Endothelial cell of umbilical vein (primary cell): ENCODE results near the gene TMEM140. TPM values are rescaled to one million over a fixed set of nuclear protein-coding genes. Genes with fewer than 3 reads are reported as not detected.

Experiments
- BruUV-seq: library from RNA; stranded (reverse); fragments of 400-500 nt; replicated peaks from 2 replicates; lab custom pipeline; 2021; lab: Mats Ljungman, UMichigan
- CTCF ChIA-PET: fragments of 300-600, 350-600 bp; sonication (Branson Sonifier 250); formaldehyde crosslinking; loops from one replicate; lab custom pipeline; 2021; ENCODE audit warnings: antibody characterized with exemption, inconsistent platforms; lab: Charles Lee
- POLR2A ChIA-PET: fragments of 300-600, 350-600 bp; sonication (Branson Sonifier 250); formaldehyde crosslinking; loops from one replicate; lab custom pipeline; 2021; ENCODE audit warnings: antibody characterized with exemption, inconsistent platforms; lab: Charles Lee
- DNase-seq: peaks from one replicate; pipeline ENCODE4 v3.0.0-alpha.2; 2011; ENCODE audit warnings: low read depth, low spot score
- FAIRE-seq: peaks from 2 replicates; lab custom pipeline; 2011; peaks lifted over from hg19 to GRCh38; lab: Jason Lieb, UNC
- H2AFZ ChIP-seq: 2 replicates; pipeline ENCODE4 v1.6.0; 2012; ENCODE audit warnings: low read depth, low read length, control low read depth, inconsistent platforms
- H3K27ac ChIP-seq: 2 replicates; pipeline ENCODE4 v1.5.1; 2011; ENCODE audit warnings: low read depth, mild to moderate bottlenecking, control low read depth, low read length, moderate library complexity; ENCODE audit not compliant: insufficient read depth
- H3K27me3 ChIP-seq, 2 experiments: 2 replicates each; pipeline versions ENCODE4 v1.6.0 to v1.6.1; 2011; ENCODE audit warnings: low read length in 2 of 2, mixed read lengths in 1 of 2; ENCODE audit not compliant: control insufficient read depth in 2 of 2, insufficient read depth in 2 of 2
- H3K36me3 ChIP-seq, 2 experiments: 2 replicates in 1 of 2; 3 replicates in 1 of 2; pipeline ENCODE4 v1.5.1; 2011; ENCODE audit warnings: low read length in 2 of 2, mild to moderate bottlenecking in 1 of 2, moderate library complexity in 1 of 2; ENCODE audit not compliant: control insufficient read depth in 2 of 2, insufficient read depth in 2 of 2; ENCODE audit errors: extremely low read depth in 1 of 2
- H3K4me1 ChIP-seq: 3 replicates; pipeline ENCODE4 v1.5.1; 2011; ENCODE audit warnings: mild to moderate bottlenecking, low read length; ENCODE audit not compliant: control insufficient read depth, insufficient read depth; ENCODE audit errors: extremely low read depth
- H3K4me2 ChIP-seq: 2 replicates; pipeline ENCODE4 v1.6.1; 2011; ENCODE audit warnings: low read length, control low read depth, mixed read lengths; ENCODE audit not compliant: insufficient read depth
- H3K4me3 ChIP-seq, 3 experiments: fragments of 200-600 bp in 1 of 3; sonication (generic), shearing (Covaris generic) in 1 of 3; replicated peaks in 1 of 3; 2 replicates each; pipeline ENCODE4 v1.5.1; 2011 to 2016; ENCODE audit warnings: control low read depth in 3 of 3, low read length in 3 of 3, mild to moderate bottlenecking in 2 of 3, inconsistent platforms in 1 of 3, low read depth in 1 of 3, moderate library complexity in 1 of 3; ENCODE audit not compliant: insufficient read depth in 1 of 3
- H3K79me2 ChIP-seq: 2 replicates; pipeline ENCODE4 v1.6.0; 2012; ENCODE audit warnings: low read length, inconsistent platforms; ENCODE audit not compliant: control insufficient read depth, insufficient read depth
- H3K9ac ChIP-seq: replicated peaks from 2 replicates; pipeline ENCODE3; 2011; ENCODE audit warnings: low read length, control low read depth; ENCODE audit not compliant: insufficient read depth; ENCODE audit errors: extremely low read depth
- H3K9me1 ChIP-seq: replicated peaks from 3 replicates; pipeline ENCODE4 v1.6.0; 2011; ENCODE audit warnings: mild to moderate bottlenecking, low read length; ENCODE audit not compliant: control insufficient read depth, insufficient read depth; ENCODE audit errors: extremely low read depth
- H3K9me3 ChIP-seq: replicated peaks from 2 replicates; pipeline ENCODE4 v1.5.1; 2012; ENCODE audit warnings: low read length, inconsistent platforms; ENCODE audit not compliant: control insufficient read depth, insufficient read depth
- H4K20me1 ChIP-seq: replicated peaks from 2 replicates; pipeline ENCODE3; 2011; ENCODE audit warnings: mild to moderate bottlenecking, low read length; ENCODE audit not compliant: control insufficient read depth, insufficient read depth; ENCODE audit errors: extremely low read depth
- EZH2 ChIP-seq: IDR thresholded peaks from 2 replicates; pipeline ENCODE4 v1.6.1; 2012; ENCODE audit warnings: borderline replicate concordance, low read depth, mild to moderate bottlenecking, moderate library complexity, low read length, inconsistent platforms; ENCODE audit not compliant: severe bottlenecking
- FOS ChIP-seq: IDR thresholded peaks from 2 replicates; pipeline ENCODE4 v1.6.1; 2011; ENCODE audit warnings: mild to moderate bottlenecking, low read length, moderate library complexity, borderline replicate concordance; ENCODE audit not compliant: insufficient read depth
- JUN ChIP-seq: IDR thresholded peaks from 2 replicates; pipeline ENCODE4 v1.6.1; 2011; ENCODE audit warnings: borderline replicate concordance, low read depth; ENCODE audit not compliant: insufficient read length, insufficient read depth
- POLR2A ChIP-seq: IDR thresholded peaks from 2 replicates; pipeline ENCODE4 v1.6.1; 2012; ENCODE audit warnings: low read depth, mild to moderate bottlenecking, control low read depth, low read length
- POLR2AphosphoS5 ChIP-seq: IDR thresholded peaks from 2 replicates; pipeline ENCODE4 v1.6.1; 2012; ENCODE audit warnings: low read depth, mild to moderate bottlenecking, control low read depth, low read length, moderate library complexity; ENCODE audit not compliant: insufficient read depth
- dilution Hi-C: fragments of 300-500 bp; cut with MboI; formaldehyde crosslinking; loops from one replicate; pipeline ENCODE4 v1.15.0; 2019; ENCODE audit warnings: low sequenced_read_pairs; ENCODE audit not compliant: extremely low pct_ligation_motif_present
- intact Hi-C: fragments of 100-400 bp; cut with micrococcal nuclease; formaldehyde crosslinking; loops from one replicate; pipeline ENCODE4 v1.10.0; 2022
- polyA plus RNA-seq, 4 experiments: library from polyadenylated mRNA; depleted of rRNA in 3 of 4; stranded (reverse) in 3 of 4; unstranded in 1 of 4; fragments of >200 nt; gene quantifications; 2 replicates each; pipeline versions ENCODE4 v1.2.1 to v1.2.3, GENCODE V29; 2011 to 2012; ENCODE audit warnings: missing spikeins in 1 of 4
- total RNA-seq: library from RNA; stranded (reverse); gene quantifications from 2 replicates; pipeline ENCODE4 v1.2.3, GENCODE V29; 2021
- TF ChIP-seq, protein P1 (sequence below), 2 donors: IDR thresholded peaks; 1 replicate in 1 of 2; 2 replicates in 1 of 2; pipeline ENCODE4 v1.5.1; 2011; ENCODE audit warnings: low read length in 2 of 2, mild to moderate bottlenecking in 2 of 2, moderate library complexity in 2 of 2, control low read depth in 1 of 2, inconsistent platforms in 1 of 2, low read depth in 1 of 2; ENCODE audit not compliant: insufficient read depth in 1 of 2; ENCODE audit errors: extremely low read depth in 1 of 2
- TF ChIP-seq, protein P2 (sequence below): IDR thresholded peaks from 2 replicates; pipeline ENCODE4 v1.6.1; 2011; ENCODE audit not compliant: insufficient read depth, insufficient read length

TMEM140 gene
- total and polyA plus RNA-seq, 2 donors (not counting 3 experiments of a cell fraction or from before 2014, with no cell fraction given), result 17.9 to 26.5 TPM

GRCh38 chr7:135158141-135158655 is 10.3 kb downstream of the TMEM140 start:
- no TSS peak for BruUV-seq
- H3K4me3 ChIP-seq, result no peak overlapping the region
- H3K27me3 ChIP-seq, result no peaks in the 10 kb centered on the region
- POLR2A ChIA-PET, result no interaction called here
- TF ChIP-seq JUN, result no peak
- TF ChIP-seq, protein P1, sequence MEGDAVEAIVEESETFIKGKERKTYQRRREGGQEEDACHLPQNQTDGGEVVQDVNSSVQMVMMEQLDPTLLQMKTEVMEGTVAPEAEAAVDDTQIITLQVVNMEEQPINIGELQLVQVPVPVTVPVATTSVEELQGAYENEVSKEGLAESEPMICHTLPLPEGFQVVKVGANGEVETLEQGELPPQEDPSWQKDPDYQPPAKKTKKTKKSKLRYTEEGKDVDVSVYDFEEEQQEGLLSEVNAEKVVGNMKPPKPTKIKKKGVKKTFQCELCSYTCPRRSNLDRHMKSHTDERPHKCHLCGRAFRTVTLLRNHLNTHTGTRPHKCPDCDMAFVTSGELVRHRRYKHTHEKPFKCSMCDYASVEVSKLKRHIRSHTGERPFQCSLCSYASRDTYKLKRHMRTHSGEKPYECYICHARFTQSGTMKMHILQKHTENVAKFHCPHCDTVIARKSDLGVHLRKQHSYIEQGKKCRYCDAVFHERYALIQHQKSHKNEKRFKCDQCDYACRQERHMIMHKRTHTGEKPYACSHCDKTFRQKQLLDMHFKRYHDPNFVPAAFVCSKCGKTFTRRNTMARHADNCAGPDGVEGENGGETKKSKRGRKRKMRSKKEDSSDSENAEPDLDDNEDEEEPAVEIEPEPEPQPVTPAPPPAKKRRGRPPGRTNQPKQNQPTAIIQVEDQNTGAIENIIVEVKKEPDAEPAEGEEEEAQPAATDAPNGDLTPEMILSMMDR (IDR thresholded peaks at IDR 0.05; ENCODE audit: extremely low read depth in 1 of 2, insufficient read depth in 1 of 2, low read depth in 1 of 2, low read length in 2 of 2), result no peak
- no peak for TF ChIP-seq POLR2AphosphoS5
- no peak for TF ChIP-seq EZH2
- TF ChIP-seq FOS, result no peak
- no peak for TF ChIP-seq POLR2A
- TF ChIP-seq, protein P2, sequence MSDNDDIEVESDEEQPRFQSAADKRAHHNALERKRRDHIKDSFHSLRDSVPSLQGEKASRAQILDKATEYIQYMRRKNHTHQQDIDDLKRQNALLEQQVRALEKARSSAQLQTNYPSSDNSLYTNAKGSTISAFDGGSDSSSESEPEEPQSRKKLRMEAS, result no peak
- no peaks in the 10 kb centered on the region for H3K36me3 ChIP-seq
- intact Hi-C loops, result no loop called here
- no peak overlapping the region for H2AFZ ChIP-seq
- CTCF ChIA-PET, result interaction anchor here (1.0 to 1.1 kb wide), 2 partner anchors 9 to 10 kb away, joined by 3 read pairs; partner anchors contain the start of gene TMEM140
- no peaks in the 10 kb centered on the region for H3K9me3 ChIP-seq
- H3K4me2 ChIP-seq, result no peak overlapping the region
- FAIRE-seq (no peak), DNase-seq (no peak)
- H3K4me1 ChIP-seq, result peaks cover 33% of the 10 kb centered on the region
- dilution Hi-C loops, result no loop called here
- H3K79me2 ChIP-seq, result no peaks in the 10 kb centered on the region
- no peaks in the 10 kb centered on the region for H3K9me1 ChIP-seq
- no peak overlapping the region for H3K9ac ChIP-seq
- no peak overlapping the region for H3K27ac ChIP-seq
- H4K20me1 ChIP-seq, result no peaks in the 10 kb centered on the region
